ENCODE measurements around the gene NT5DC1. TPM values are rescaled to one million over a fixed set of nuclear protein-coding genes. Genes with fewer than 3 reads are reported as not detected.

The NT5DC1 gene
- total RNA-seq, 2 experiments from 2014 or later = 26.4 to 43.7 TPM

GRCh38 chr6:116192786-116193185, 92.1 kb downstream of the NT5DC1 start:
- CTCF ChIA-PET = no interaction called here
- DNase-seq (no peak), ATAC-seq (no peak)
- no peaks in the 10 kb centered on the region for H3K9me3 Mint-ChIP-seq (ENCODE audit: low read depth)
- no peaks in the 10 kb centered on the region for H3K27me3 Mint-ChIP-seq
- H3K4me3 Mint-ChIP-seq = no peak overlapping the region
- H3K4me1 Mint-ChIP-seq = no peaks in the 10 kb centered on the region
- H3K36me3 Mint-ChIP-seq = no peaks in the 10 kb centered on the region
- H3K27ac Mint-ChIP-seq = no peak overlapping the region

- peaks cover 2% of the 10 kb centered on the region for H3K4me1 Mint-ChIP-seq
- H3K36me3 Mint-ChIP-seq = no peaks in the 10 kb centered on the region
- CTCF ChIA-PET = no interaction called here
These were observed 96.2 kb downstream of the NT5DC1 start for GRCh38 chr6:116196841-116197240.

GRCh38 chr6:116200619-116201249, 100.1 kb downstream of the NT5DC1 start:
- H3K36me3 Mint-ChIP-seq = no peaks in the 10 kb centered on the region
- H3K9me3 Mint-ChIP-seq (ENCODE audit: low read depth) = no peaks in the 10 kb centered on the region
- H3K4me3 Mint-ChIP-seq = no peak overlapping the region
- CTCF ChIA-PET = no interaction called here
- H3K4me1 Mint-ChIP-seq = peaks cover 2% of the 10 kb centered on the region
- H3K27ac Mint-ChIP-seq = no peak overlapping the region
- DNase-seq (no peak), ATAC-seq (no peak)
- no peaks in the 10 kb centered on the region for H3K27me3 Mint-ChIP-seq

More at GRCh38 chr6:116196841-116197240, 96.2 kb downstream of the NT5DC1 start:
- Mint-ChIP-seq H3K27ac (no peak overlapping the region), H3K4me3 (no peak overlapping the region), H3K27me3 (no peaks in the 10 kb centered on the region), H3K9me3 (ENCODE audit: low read depth) (no peaks in the 10 kb centered on the region)
- no peak for ATAC-seq
- DNase-seq = no peak

GRCh38 chr6:116201538-116201937, 100.9 kb downstream of the NT5DC1 start:
- no peaks in the 10 kb centered on the region for H3K9me3 Mint-ChIP-seq (ENCODE audit: low read depth)
- no peaks in the 10 kb centered on the region for H3K27me3 Mint-ChIP-seq
- no peak overlapping the region for H3K4me3 Mint-ChIP-seq
- no peak overlapping the region for H3K27ac Mint-ChIP-seq
- H3K4me1 Mint-ChIP-seq = peaks cover 6% of the 10 kb centered on the region
- CTCF ChIA-PET = interaction anchor here (1.1 kb wide), 1 partner anchor 13 kb away, joined by 3 read pairs; no protein-coding TSS in a partner anchor
- DNase-seq = no peak
- H3K36me3 Mint-ChIP-seq = no peaks in the 10 kb centered on the region
- ATAC-seq = no peak

- no peaks in the 10 kb centered on the region for H3K27me3 Mint-ChIP-seq
- CTCF ChIA-PET = no interaction called here
- ATAC-seq (no peak), DNase-seq (no peak)
- H3K27ac Mint-ChIP-seq = no peak overlapping the region
- H3K4me1 Mint-ChIP-seq = peaks cover 8% of the 10 kb centered on the region
- H3K36me3 Mint-ChIP-seq = no peaks in the 10 kb centered on the region
- H3K9me3 Mint-ChIP-seq (ENCODE audit: low read depth) = no peaks in the 10 kb centered on the region
- no peak overlapping the region for H3K4me3 Mint-ChIP-seq
These were observed 104.6 kb downstream of the NT5DC1 start for GRCh38 chr6:116205281-116205680.

- H3K27ac Mint-ChIP-seq = no peak overlapping the region
These were observed 105.7 kb downstream of the NT5DC1 start for GRCh38 chr6:116206231-116206903.

GRCh38 chr6:116208056-116208785, 107.6 kb downstream of the NT5DC1 start:
- Mint-ChIP-seq H3K27me3 (no peaks in the 10 kb centered on the region), H3K36me3 (no peaks in the 10 kb centered on the region)
- ATAC-seq = no peak

More at GRCh38 chr6:116206231-116206903, 105.7 kb downstream of the NT5DC1 start:
- Mint-ChIP-seq H3K36me3 (no peaks in the 10 kb centered on the region), H3K4me1 (peaks cover 8% of the 10 kb centered on the region), H3K9me3 (ENCODE audit: low read depth) (no peaks in the 10 kb centered on the region), H3K27me3 (no peaks in the 10 kb centered on the region), H3K4me3 (no peak overlapping the region)
- DNase-seq (no peak), ATAC-seq (no peak)
- CTCF ChIA-PET = no interaction called here

GRCh38 chr6:116210316-116210715, 109.7 kb downstream of the NT5DC1 start:
- Mint-ChIP-seq H3K9me3 (ENCODE audit: low read depth) (no peaks in the 10 kb centered on the region), H3K4me1 (peaks cover 8% of the 10 kb centered on the region), H3K27me3 (no peaks in the 10 kb centered on the region), H3K4me3 (no peak overlapping the region), H3K27ac (no peak overlapping the region), H3K36me3 (no peaks in the 10 kb centered on the region)
- no peak for ATAC-seq
- CTCF ChIA-PET = interaction anchor here (1.5 kb wide), 1 partner anchor 8 kb away, joined by 4 read pairs; no protein-coding TSS in a partner anchor
- no peak for DNase-seq

More at GRCh38 chr6:116208056-116208785, 107.6 kb downstream of the NT5DC1 start:
- CTCF ChIA-PET = interaction anchor here (0.7 kb wide), 1 partner anchor 10 kb away, joined by 4 read pairs; no protein-coding TSS in a partner anchor
- no peak for DNase-seq
- H3K4me1 Mint-ChIP-seq = peaks cover 8% of the 10 kb centered on the region
- H3K4me3 Mint-ChIP-seq = no peak overlapping the region
- H3K27ac Mint-ChIP-seq = no peak overlapping the region
- H3K9me3 Mint-ChIP-seq (ENCODE audit: low read depth) = no peaks in the 10 kb centered on the region

- no peak overlapping the region for H3K4me3 Mint-ChIP-seq
- CTCF ChIA-PET = no interaction called here
- ATAC-seq (no peak), DNase-seq (no peak)
- no peaks in the 10 kb centered on the region for H3K36me3 Mint-ChIP-seq
- H3K27me3 Mint-ChIP-seq = no peaks in the 10 kb centered on the region
- peaks cover 8% of the 10 kb centered on the region for H3K4me1 Mint-ChIP-seq
- H3K9me3 Mint-ChIP-seq (ENCODE audit: low read depth) = no peaks in the 10 kb centered on the region
- no peak overlapping the region for H3K27ac Mint-ChIP-seq
These were observed 110.2 kb downstream of the NT5DC1 start for GRCh38 chr6:116210750-116211425.

- H3K4me1 Mint-ChIP-seq = no peaks in the 10 kb centered on the region
- CTCF ChIA-PET = interaction anchor here (0.7 to 1.1 kb wide), 3 partner anchors 9 to 39 kb away, joined by 3 read pairs; partner anchors contain the start of gene TSPYL4
- no peak overlapping the region for H3K4me3 Mint-ChIP-seq
- H3K27me3 Mint-ChIP-seq = no peaks in the 10 kb centered on the region
- no peaks in the 10 kb centered on the region for H3K36me3 Mint-ChIP-seq
- no peak overlapping the region for H3K27ac Mint-ChIP-seq
- ATAC-seq = no peak
- no peaks in the 10 kb centered on the region for H3K9me3 Mint-ChIP-seq (ENCODE audit: low read depth)
- no peak for DNase-seq
These were observed 114.0 kb downstream of the NT5DC1 start for GRCh38 chr6:116214681-116215080.

GRCh38 chr6:116215414-116215813, 114.8 kb downstream of the NT5DC1 start:
- no peak overlapping the region for H3K27ac Mint-ChIP-seq
- H3K4me1 Mint-ChIP-seq = no peaks in the 10 kb centered on the region
- H3K9me3 Mint-ChIP-seq (ENCODE audit: low read depth) = no peaks in the 10 kb centered on the region
- ATAC-seq = no peak
- CTCF ChIA-PET = interaction anchor here (0.7 to 1.5 kb wide), 4 partner anchors 8 to 58 kb away, joined by 3 read pairs; partner anchors contain the start of gene TSPYL4
- no peaks in the 10 kb centered on the region for H3K27me3 Mint-ChIP-seq
- no peaks in the 10 kb centered on the region for H3K36me3 Mint-ChIP-seq
- no peak for DNase-seq
- H3K4me3 Mint-ChIP-seq = no peak overlapping the region

GRCh38 chr6:116217069-116217468, 116.4 kb downstream of the NT5DC1 start:
- CTCF ChIA-PET = interaction anchor here (1.0 to 3.1 kb wide), 5 partner anchors 9 to 344 kb away, joined by 4 to 15 read pairs (median 6); no protein-coding TSS in a partner anchor
- Mint-ChIP-seq H3K27ac (no peak overlapping the region), H3K9me3 (ENCODE audit: low read depth) (no peaks in the 10 kb centered on the region), H3K36me3 (no peaks in the 10 kb centered on the region), H3K4me1 (no peaks in the 10 kb centered on the region), H3K4me3 (no peak overlapping the region), H3K27me3 (no peaks in the 10 kb centered on the region)
- DNase-seq (no peak), ATAC-seq (peak; percentile 63)

GRCh38 chr6:116218172-116218633, 117.5 kb downstream of the NT5DC1 start:
- CTCF ChIA-PET = interaction anchor here (0.6 to 3.1 kb wide), 15 partner anchors 9 to 345 kb away, joined by 3 to 15 read pairs (median 4); no protein-coding TSS in a partner anchor
- Mint-ChIP-seq H3K4me1 (no peaks in the 10 kb centered on the region), H3K9me3 (ENCODE audit: low read depth) (no peaks in the 10 kb centered on the region), H3K27me3 (no peaks in the 10 kb centered on the region), H3K4me3 (no peak overlapping the region), H3K36me3 (no peaks in the 10 kb centered on the region), H3K27ac (no peak overlapping the region)
- ATAC-seq = no peak
- DNase-seq = no peak

Data from activated CD8-positive, alpha-beta memory T cell treated with anti-CD3 and anti-CD28 coated beads, Interleukin-2, amount 10 ng/mL, durations not matched to agents 7 days and 5 days (primary cell).